ENCODE data around the gene MCOLN2.

DNA sequence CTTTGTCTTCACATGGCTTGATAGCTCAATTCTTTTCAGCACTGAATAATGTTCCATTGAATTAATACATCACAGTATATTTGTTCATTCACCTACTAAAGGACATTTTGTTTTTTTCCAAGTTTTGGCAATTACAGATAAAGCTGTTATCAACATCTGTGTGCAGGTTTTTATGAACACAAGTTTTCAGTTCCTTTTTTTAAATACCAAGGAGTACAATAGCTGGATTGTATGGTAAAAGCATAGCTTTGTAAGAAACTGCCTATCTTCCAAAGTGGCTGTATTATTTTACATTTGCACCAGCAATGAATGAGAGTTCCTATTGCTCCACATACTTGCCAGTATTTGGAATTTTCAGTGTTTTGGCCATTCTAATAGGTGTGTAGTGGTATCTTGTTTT, 4.8 kb upstream of the MCOLN2 start:
- TF ChIP-seq POLR2A (IDR thresholded peaks at IDR 0.05; ENCODE audit: extremely low read depth, insufficient read length): no peak
- TF ChIP-seq, protein P1, sequence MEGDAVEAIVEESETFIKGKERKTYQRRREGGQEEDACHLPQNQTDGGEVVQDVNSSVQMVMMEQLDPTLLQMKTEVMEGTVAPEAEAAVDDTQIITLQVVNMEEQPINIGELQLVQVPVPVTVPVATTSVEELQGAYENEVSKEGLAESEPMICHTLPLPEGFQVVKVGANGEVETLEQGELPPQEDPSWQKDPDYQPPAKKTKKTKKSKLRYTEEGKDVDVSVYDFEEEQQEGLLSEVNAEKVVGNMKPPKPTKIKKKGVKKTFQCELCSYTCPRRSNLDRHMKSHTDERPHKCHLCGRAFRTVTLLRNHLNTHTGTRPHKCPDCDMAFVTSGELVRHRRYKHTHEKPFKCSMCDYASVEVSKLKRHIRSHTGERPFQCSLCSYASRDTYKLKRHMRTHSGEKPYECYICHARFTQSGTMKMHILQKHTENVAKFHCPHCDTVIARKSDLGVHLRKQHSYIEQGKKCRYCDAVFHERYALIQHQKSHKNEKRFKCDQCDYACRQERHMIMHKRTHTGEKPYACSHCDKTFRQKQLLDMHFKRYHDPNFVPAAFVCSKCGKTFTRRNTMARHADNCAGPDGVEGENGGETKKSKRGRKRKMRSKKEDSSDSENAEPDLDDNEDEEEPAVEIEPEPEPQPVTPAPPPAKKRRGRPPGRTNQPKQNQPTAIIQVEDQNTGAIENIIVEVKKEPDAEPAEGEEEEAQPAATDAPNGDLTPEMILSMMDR (IDR thresholded peaks at IDR 0.05; ENCODE audit: low read depth, low read length): no peak
